GM12873 (cell line): ENCODE data around the gene SHROOM3.

Experiments used
- CTCF ChIP-seq: IDR thresholded peaks from 2 replicates; pipeline ENCODE4 v1.5.1; 2012; ENCODE audit warnings: low read depth, mild to moderate bottlenecking, moderate library complexity, low read length, control low read depth; ENCODE audit not compliant: insufficient read depth; ENCODE audit errors: missing control alignments

The SHROOM3 gene

GRCh38 chr4:76736414-76736813, 301.4 kb downstream of the SHROOM3 start:
- no peak for TF ChIP-seq CTCF

GRCh38 chr4:76737180-76737579, 302.2 kb downstream of the SHROOM3 start:
- no peak for TF ChIP-seq CTCF

GRCh38 chr4:76737771-76738085, 302.7 kb downstream of the SHROOM3 start:
- no peak for TF ChIP-seq CTCF

- TF ChIP-seq CTCF: no peak
Observed at GRCh38 chr4:76738086-76738931, 303.3 kb downstream of the SHROOM3 start.

GRCh38 chr4:76740192-76740591, 305.2 kb downstream of the SHROOM3 start:
- no peak for TF ChIP-seq CTCF

GRCh38 chr4:76740866-76741662, 306.0 kb downstream of the SHROOM3 start:
- no peak for TF ChIP-seq CTCF

GRCh38 chr4:76741663-76742020, 306.6 kb downstream of the SHROOM3 start:
- TF ChIP-seq CTCF: no peak
